ENCODE results near the gene SEPTIN3.

SEPTIN3 gene

GRCh38 chr22:41949297-41949965 lies 19.8 kb upstream of the SEPTIN3 start:
- no peaks in the 10 kb centered on the region for H3K27me3 ChIP-seq (ENCODE audit: low read depth)
- H3K4me3 ChIP-seq, result no peak overlapping the region
- in situ Hi-C loops (cut with MboI; ENCODE audit: low sequenced_read_pairs), result no loop called here

DNA sequence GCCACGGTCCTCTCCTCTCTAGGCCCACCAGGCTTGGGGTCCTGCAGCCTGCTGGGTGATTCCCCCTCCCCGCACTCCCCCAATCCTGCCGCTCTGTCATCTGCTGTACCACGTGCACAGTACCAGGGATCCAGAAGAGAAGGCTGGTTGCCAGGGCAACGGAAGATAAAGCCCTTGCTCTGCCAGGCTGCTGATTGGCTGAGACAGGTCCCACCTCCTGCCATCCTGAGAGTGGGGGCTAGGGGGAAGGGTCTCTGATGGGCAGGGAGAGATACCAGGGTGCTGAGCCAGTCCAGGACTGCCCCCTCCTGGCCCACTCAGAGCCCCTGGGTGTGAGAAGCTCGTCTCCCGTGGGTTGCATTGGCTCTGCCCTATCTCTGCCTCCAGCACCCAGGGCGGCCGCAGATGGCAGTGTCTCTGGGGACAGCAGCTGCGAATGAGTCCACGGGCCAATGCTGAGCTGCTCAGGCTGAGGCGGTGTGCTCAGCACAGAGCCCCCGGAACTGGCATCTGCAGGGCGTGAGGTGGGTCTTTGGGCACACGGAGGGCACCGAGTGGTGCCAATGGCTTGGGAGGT lies 17.3 kb upstream of the SEPTIN3 start, which contains the start of gene SMIM45:
TSS of gene SMIM45 (plus strand) at position 253 of the 577 bp plus-strand sequence.
- H3K4me3 ChIP-seq, result no peak within 1 kb of the TSS
- in situ Hi-C loops (cut with MboI; ENCODE audit: low sequenced_read_pairs), result no loop called here
- H3K36me3 ChIP-seq (replicated peaks), result 0 out of 2 replicates have a peak, but pooled peaks cover 3% of the 10 kb centered on the region
- H3K27me3 ChIP-seq (ENCODE audit: low read depth), result no peaks in the 10 kb centered on the region
- peaks cover 16% of the 10 kb centered on the region for H3K4me1 ChIP-seq
- no peaks in the 10 kb centered on the region for H3K9me3 ChIP-seq
- DNase-seq (ENCODE audit: low spot score in 2 of 2), result no peak

More at GRCh38 chr22:41949297-41949965, 19.8 kb upstream of the SEPTIN3 start:
- peaks cover 26% of the 10 kb centered on the region for H3K4me1 ChIP-seq
- H3K36me3 ChIP-seq (replicated peaks), result peaks cover 19% of the 10 kb centered on the region
- DNase-seq (ENCODE audit: low spot score in 2 of 2), result no peak
- no peaks in the 10 kb centered on the region for H3K9me3 ChIP-seq

DNA sequence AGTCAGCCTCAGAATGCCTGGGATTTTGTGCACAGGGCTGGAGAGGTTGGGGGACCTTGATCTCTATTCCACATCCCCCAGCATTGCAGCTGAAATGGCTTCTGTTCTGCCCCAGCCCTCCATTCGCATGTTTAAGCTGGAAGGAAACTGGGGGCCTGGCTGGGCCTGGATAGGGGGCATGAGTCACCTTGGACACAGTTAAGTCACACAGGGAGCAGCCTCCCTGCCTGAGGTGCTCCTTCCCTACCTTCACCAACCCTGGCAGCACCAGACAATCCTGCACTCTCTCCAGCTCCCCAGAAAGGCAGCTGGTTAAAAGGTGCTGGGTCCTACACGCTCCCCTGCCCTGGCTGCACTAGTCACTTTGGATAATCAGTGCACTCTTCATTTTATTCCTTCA lies 16.5 kb upstream of the SEPTIN3 start:
- in situ Hi-C loops (cut with MboI; ENCODE audit: low sequenced_read_pairs), result no loop called here
- Histone ChIP-seq H3K27me3 (ENCODE audit: low read depth) (no peaks in the 10 kb centered on the region), H3K4me3 (no peak overlapping the region), H3K9me3 (no peaks in the 10 kb centered on the region), H3K4me1 (peaks cover 13% of the 10 kb centered on the region), H3K36me3 (replicated peaks) (0 out of 2 replicates have a peak, but pooled peaks cover 3% of the 10 kb centered on the region)
- no peak for DNase-seq (ENCODE audit: low spot score in 2 of 2)

- DNase-seq (ENCODE audit: low spot score in 2 of 2), result no peak
- Histone ChIP-seq H3K4me1 (peaks cover 10% of the 10 kb centered on the region), H3K36me3 (replicated peaks) (no peaks in the 10 kb centered on the region), H3K4me3 (no peak overlapping the region), H3K9me3 (no peaks in the 10 kb centered on the region), H3K27me3 (ENCODE audit: low read depth) (no peaks in the 10 kb centered on the region)
- in situ Hi-C loops (cut with MboI; ENCODE audit: low sequenced_read_pairs), result no loop called here
Measured at GRCh38 chr22:41957941-41958556, 11.2 kb upstream of the SEPTIN3 start.

DNA sequence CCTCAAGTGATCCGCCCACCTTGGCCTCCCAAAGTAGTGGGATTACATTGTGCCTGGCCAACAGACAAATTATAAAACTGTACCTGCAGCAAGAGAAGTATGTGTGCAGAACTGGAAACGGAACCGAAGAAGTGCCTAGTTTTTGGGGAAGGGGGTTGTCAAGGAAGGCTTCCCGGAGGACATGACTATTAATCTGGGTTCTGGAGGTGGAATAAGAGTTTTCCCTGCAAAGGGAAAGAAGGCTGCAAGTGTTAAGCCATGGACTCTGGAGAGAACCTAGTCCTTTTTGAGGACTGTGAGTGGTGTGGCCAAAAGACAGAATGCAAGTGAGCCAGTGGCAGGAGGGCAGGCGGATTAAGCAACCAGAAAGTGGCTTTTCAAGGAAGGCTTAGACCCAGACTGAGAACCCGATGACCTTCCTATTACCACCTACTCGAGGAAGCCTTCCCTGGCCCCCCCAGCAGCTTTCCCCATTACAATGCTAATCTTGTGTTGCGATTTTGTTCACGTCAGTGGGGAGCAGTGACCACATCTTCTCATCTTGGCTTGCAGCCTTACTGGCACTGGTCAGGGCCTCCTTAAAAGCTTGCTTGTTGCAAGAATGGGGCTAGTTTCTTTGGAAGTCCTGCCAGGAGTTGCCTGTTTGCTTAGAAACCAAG lies 5.7 kb upstream of the SEPTIN3 start:
- DNase-seq (ENCODE audit: low spot score in 2 of 2), result no peak
- no peaks in the 10 kb centered on the region for H3K9me3 ChIP-seq
- H3K4me1 ChIP-seq, result peaks cover 6% of the 10 kb centered on the region
- no peak overlapping the region for H3K4me3 ChIP-seq
- no peaks in the 10 kb centered on the region for H3K36me3 ChIP-seq (replicated peaks)
- no peaks in the 10 kb centered on the region for H3K27me3 ChIP-seq (ENCODE audit: low read depth)
- in situ Hi-C loops (cut with MboI; ENCODE audit: low sequenced_read_pairs), result loop anchor here (10.0 kb wide), 1 partner anchor 471 kb away; the partner anchor contains the start of gene NFAM1

DNA sequence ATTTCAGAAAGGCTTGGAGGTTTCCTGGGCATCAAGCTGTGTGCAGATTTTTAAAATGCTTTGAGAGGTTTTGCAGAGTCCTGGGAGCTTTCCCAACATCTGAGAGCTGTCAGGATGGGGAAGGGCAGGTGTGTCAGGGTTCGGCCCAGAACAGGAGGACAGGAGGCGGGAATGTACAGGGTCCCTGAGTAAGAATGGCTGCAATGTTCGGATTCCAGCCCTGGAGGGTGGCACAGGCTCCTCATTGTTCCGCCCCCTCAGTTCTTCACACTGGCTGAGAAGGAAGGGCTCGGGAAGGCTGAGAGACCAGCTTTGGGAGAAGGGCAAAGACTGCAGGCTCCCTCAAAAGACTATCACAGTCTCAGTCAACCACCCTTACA lies 5.1 kb upstream of the SEPTIN3 start:
- H3K4me1 ChIP-seq, result peaks cover 6% of the 10 kb centered on the region
- H3K27me3 ChIP-seq (ENCODE audit: low read depth), result no peaks in the 10 kb centered on the region
- in situ Hi-C loops (cut with MboI; ENCODE audit: low sequenced_read_pairs), result loop anchor here (10.0 kb wide), 1 partner anchor 471 kb away; the partner anchor contains the start of gene NFAM1
- H3K36me3 ChIP-seq (replicated peaks), result no peaks in the 10 kb centered on the region
- H3K9me3 ChIP-seq, result no peaks in the 10 kb centered on the region
- no peak overlapping the region for H3K4me3 ChIP-seq
- DNase-seq (ENCODE audit: low spot score in 2 of 2), result no peak

GRCh38 chr22:41966225-41966606 lies 3.0 kb upstream of the SEPTIN3 start:
- Histone ChIP-seq H3K4me3 (no peak overlapping the region), H3K4me1 (no peaks in the 10 kb centered on the region), H3K27me3 (ENCODE audit: low read depth) (peaks cover 1% of the 10 kb centered on the region; the same call in 1 of the 2 replicates), H3K9me3 (no peaks in the 10 kb centered on the region), H3K36me3 (replicated peaks) (no peaks in the 10 kb centered on the region)
- DNase-seq (ENCODE audit: low spot score in 2 of 2), result no peak
- in situ Hi-C loops (cut with MboI; ENCODE audit: low sequenced_read_pairs), result loop anchor here (10.0 kb wide), 1 partner anchor 469 kb away; the partner anchor contains the start of gene NFAM1

GRCh38 chr22:41966607-41967240 lies 2.5 kb upstream of the SEPTIN3 start:
- Histone ChIP-seq H3K9me3 (no peaks in the 10 kb centered on the region), H3K4me3 (no peak overlapping the region), H3K36me3 (replicated peaks) (no peaks in the 10 kb centered on the region), H3K27me3 (ENCODE audit: low read depth) (peaks cover 6% of the 10 kb centered on the region; the same call in 1 of the 2 replicates), H3K4me1 (no peaks in the 10 kb centered on the region)
- DNase-seq (ENCODE audit: low spot score in 2 of 2), result peak in 1 of 2 experiments; percentile 38
- in situ Hi-C loops (cut with MboI; ENCODE audit: low sequenced_read_pairs), result loop anchor here (10.0 kb wide), 1 partner anchor 468 kb away; the partner anchor contains the start of gene NFAM1

- peaks cover 7% of the 10 kb centered on the region for H3K27me3 ChIP-seq (ENCODE audit: low read depth)
- in situ Hi-C loops (cut with MboI; ENCODE audit: low sequenced_read_pairs), result loop anchor here (10.0 kb wide), 1 partner anchor 466 kb away; the partner anchor contains the start of gene NFAM1
Measured at GRCh38 chr22:41968601-41969000, 642 bp upstream of the SEPTIN3 start.

GRCh38 chr22:41970601-41971000 lies 1.4 kb downstream of the SEPTIN3 start:
- Histone ChIP-seq H3K27me3 (ENCODE audit: low read depth) (peaks cover 21% of the 10 kb centered on the region), H3K4me3 (no peak overlapping the region), H3K4me1 (no peaks in the 10 kb centered on the region), H3K36me3 (replicated peaks) (no peaks in the 10 kb centered on the region), H3K9me3 (no peaks in the 10 kb centered on the region)
- no peak for DNase-seq (ENCODE audit: low spot score in 2 of 2)
- in situ Hi-C loops (cut with MboI; ENCODE audit: low sequenced_read_pairs), result no loop called here

More at GRCh38 chr22:41968601-41969000, 642 bp upstream of the SEPTIN3 start:
- Histone ChIP-seq H3K4me3 (no peak overlapping the region), H3K36me3 (replicated peaks) (no peaks in the 10 kb centered on the region), H3K4me1 (no peaks in the 10 kb centered on the region), H3K9me3 (no peaks in the 10 kb centered on the region)
- no peak for DNase-seq (ENCODE audit: low spot score in 2 of 2)

GRCh38 chr22:41971431-41971830 lies 2.2 kb downstream of the SEPTIN3 start:
- in situ Hi-C loops (cut with MboI; ENCODE audit: low sequenced_read_pairs), result no loop called here
- Histone ChIP-seq H3K4me1 (no peaks in the 10 kb centered on the region), H3K4me3 (no peak overlapping the region), H3K9me3 (no peaks in the 10 kb centered on the region), H3K27me3 (ENCODE audit: low read depth) (peaks cover 29% of the 10 kb centered on the region), H3K36me3 (replicated peaks) (no peaks in the 10 kb centered on the region)
- DNase-seq (ENCODE audit: low spot score in 2 of 2), result no peak

DNA sequence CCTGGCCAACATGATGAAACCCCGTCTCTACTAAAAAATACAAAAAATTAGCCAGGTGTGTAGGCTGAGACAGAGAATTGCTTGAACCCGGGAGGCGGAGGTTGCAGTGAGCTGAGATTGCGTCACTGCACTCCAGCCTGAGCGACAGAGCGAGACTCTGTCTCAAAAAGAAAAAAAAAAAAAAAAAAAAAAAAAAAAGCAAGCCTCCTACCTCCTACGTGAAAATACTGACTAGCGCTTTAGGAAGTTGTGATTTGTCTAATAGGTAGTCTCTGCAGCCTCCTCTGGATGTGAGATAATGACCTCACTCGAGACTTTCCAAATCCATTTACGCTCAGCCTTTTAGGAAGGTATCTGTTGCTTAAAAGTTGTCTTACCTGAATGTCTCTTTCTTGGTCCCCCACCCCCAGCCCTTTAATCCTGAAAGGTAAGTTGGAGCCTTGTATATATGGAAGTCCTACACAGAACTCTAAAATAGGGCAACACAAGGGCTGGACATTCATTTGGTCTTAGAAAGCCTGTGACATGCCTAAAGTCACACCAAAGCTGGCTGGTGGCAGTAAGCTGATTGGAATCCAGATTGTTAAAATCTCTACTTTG lies 5.5 kb downstream of the SEPTIN3 start:
- H3K4me1 ChIP-seq, result peaks cover 4% of the 10 kb centered on the region
- H3K4me3 ChIP-seq, result no peak overlapping the region
- no peaks in the 10 kb centered on the region for H3K9me3 ChIP-seq
- peaks cover 36% of the 10 kb centered on the region for H3K27me3 ChIP-seq (ENCODE audit: low read depth)
- H3K36me3 ChIP-seq (replicated peaks), result no peaks in the 10 kb centered on the region
- in situ Hi-C loops (cut with MboI; ENCODE audit: low sequenced_read_pairs), result no loop called here
- DNase-seq (ENCODE audit: low spot score in 2 of 2), result no peak

Data from HAP-1 (cell line).